IMR-90 (cell line): ENCODE results near the gene HMGN4.

Experiments used
- BHLHE40 ChIP-seq: fragments of 150-350 bp; IDR thresholded peaks from 2 replicates; pipeline ENCODE4 v1.6.1; 2016; ENCODE audit warnings: mild to moderate bottlenecking, low read depth, low read length
- CEBPB ChIP-seq: IDR thresholded peaks from 2 replicates; pipeline ENCODE4 v1.6.1; 2012; ENCODE audit warnings: low read depth, low read length, improper control_type of control experiment
- CHD1 ChIP-seq: IDR thresholded peaks from 2 replicates; pipeline ENCODE4 v1.6.1; 2012; ENCODE audit warnings: low read depth, low read length, improper control_type of control experiment
- CTCF ChIP-seq: conservative IDR thresholded peaks from 2 replicates; pipeline ENCODE4 v1.5.1; 2012; ENCODE audit warnings: mild to moderate bottlenecking, low read depth, low read length, improper control_type of control experiment
- MAFK ChIP-seq: IDR thresholded peaks from 2 replicates; pipeline ENCODE4 v1.6.1; 2012; ENCODE audit warnings: low read depth, low read length, improper control_type of control experiment
- MAZ ChIP-seq: IDR thresholded peaks from 2 replicates; pipeline ENCODE4 v1.6.1; 2012; ENCODE audit warnings: low read depth, mild to moderate bottlenecking, low read length, improper control_type of control experiment, moderate library complexity, borderline replicate concordance
- MXI1 ChIP-seq: IDR thresholded peaks from 2 replicates; pipeline ENCODE4 v1.6.1; 2012; ENCODE audit warnings: low read depth, mild to moderate bottlenecking, low read length, moderate library complexity, borderline replicate concordance
- POLR2A ChIP-seq: IDR thresholded peaks from 2 replicates; pipeline ENCODE4 v1.6.1; 2012; ENCODE audit warnings: mild to moderate bottlenecking, low read depth, low read length
- RAD21 ChIP-seq: IDR thresholded peaks from 2 replicates; pipeline ENCODE4 v1.6.1; 2012; ENCODE audit warnings: low read length, improper control_type of control experiment
- SMC3 ChIP-seq: fragments of 150-350 bp; IDR thresholded peaks from 2 replicates; pipeline ENCODE4 v1.6.1; 2016; ENCODE audit warnings: low read depth, mild to moderate bottlenecking, antibody characterized with exemption, low read length, moderate library complexity
- USF2 ChIP-seq: fragments of 150-350 bp; IDR thresholded peaks from 2 replicates; pipeline ENCODE4 v1.6.1; 2017; ENCODE audit warnings: mild to moderate bottlenecking, antibody characterized with exemption, low read length, low read depth

DNA sequence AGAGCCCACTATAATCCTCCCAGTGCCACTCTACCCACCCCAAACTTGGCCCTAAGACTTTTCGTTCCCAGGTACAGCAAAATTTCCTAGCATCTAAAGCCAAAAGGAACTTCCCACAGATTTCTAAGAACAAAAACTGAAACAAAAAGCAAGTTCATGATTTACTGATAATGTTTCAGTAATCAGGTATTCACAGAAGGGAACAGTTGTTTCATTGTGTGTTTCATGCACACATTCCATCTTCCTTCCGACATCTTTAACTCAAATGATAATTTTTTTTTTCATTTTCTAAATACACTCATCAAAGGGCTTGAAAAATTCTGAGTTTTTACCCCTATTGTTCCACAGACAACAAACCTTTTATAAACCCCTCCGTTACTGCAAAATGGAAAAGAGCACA, 44.0 kb upstream of the HMGN4 start:
- TF ChIP-seq USF2: no peak
- TF ChIP-seq BHLHE40: no peak
- TF ChIP-seq CHD1: no peak
- no peak for TF ChIP-seq CTCF
- TF ChIP-seq POLR2A: no peak
- TF ChIP-seq MAFK: no peak
- TF ChIP-seq CEBPB: no peak
- TF ChIP-seq MAZ: no peak
- no peak for TF ChIP-seq MXI1
- TF ChIP-seq RAD21: no peak
- TF ChIP-seq SMC3: no peak
